ENCODE measurements around the gene DOC2A.
"Not testable (repeated sequence)": the region's sequence is repeated elsewhere in the genome, so short reads cannot be mapped to it uniquely, and the experiment has no call there.

Gene DOC2A

DNA sequence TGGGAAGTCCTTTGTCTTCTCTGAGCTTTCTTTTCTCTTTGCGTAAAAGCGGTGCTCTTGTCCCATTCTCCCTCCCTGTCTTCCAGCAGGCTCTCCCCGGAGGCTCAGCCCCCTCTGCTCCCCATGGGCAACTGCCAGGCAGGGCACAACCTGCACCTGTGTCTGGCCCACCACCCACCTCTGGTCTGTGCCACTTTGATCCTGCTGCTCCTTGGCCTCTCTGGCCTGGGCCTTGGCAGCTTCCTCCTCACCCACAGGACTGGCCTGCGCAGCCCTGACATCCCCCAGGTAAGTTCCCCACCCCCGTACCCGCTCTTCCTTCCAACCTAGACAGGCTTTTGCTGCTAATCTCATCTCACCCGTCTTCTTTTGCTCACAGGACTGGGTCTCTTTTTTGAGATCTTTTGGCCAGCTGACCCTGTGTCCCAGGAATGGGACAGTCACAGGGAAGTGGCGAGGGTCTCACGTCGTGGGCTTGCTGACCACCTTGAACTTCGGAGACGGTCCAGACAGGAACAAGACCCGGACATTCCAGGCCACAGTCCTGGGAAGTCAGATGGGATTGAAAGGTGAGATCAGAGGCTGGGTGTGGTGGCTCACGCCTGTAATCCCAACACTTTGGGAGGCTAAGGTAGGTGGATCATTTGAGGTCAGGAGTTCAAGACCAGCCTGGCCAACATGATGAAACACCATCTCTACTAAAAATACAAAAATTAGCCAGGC, 47.6 kb downstream of the DOC2A start:
- no peak for DNase-seq

DNA sequence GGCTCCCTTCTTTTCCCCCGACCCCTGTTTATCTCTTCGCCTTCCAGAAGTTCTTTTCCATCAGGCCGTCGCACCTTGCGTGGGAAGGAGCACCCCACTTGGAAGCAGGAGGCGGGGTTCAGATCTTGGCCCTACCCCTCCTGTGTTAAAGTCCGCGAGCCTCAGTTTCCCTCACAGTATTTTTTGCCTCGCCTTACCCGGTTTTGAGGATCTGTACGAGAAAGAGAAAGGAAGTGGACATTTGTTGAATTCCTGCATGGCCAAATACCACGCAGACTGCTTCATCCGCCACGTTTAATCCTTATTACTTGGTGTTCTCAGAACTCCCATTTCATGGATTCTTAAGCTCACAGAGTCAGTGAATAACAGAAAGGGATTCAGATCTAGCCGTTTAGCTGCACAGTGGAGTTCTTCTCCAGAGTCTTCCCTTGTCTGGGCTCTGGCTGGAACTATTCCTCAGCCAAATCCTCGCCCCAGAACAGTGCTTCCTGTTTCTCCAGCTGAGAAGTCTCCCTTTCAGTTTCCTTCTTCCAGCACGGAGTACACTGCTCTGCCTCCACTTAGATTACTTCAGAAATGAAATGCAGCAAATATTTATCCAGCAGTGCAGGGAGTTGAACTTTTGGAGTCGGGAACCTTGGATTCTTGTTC, 48.4 kb downstream of the DOC2A start:
- no peak for DNase-seq

DNA sequence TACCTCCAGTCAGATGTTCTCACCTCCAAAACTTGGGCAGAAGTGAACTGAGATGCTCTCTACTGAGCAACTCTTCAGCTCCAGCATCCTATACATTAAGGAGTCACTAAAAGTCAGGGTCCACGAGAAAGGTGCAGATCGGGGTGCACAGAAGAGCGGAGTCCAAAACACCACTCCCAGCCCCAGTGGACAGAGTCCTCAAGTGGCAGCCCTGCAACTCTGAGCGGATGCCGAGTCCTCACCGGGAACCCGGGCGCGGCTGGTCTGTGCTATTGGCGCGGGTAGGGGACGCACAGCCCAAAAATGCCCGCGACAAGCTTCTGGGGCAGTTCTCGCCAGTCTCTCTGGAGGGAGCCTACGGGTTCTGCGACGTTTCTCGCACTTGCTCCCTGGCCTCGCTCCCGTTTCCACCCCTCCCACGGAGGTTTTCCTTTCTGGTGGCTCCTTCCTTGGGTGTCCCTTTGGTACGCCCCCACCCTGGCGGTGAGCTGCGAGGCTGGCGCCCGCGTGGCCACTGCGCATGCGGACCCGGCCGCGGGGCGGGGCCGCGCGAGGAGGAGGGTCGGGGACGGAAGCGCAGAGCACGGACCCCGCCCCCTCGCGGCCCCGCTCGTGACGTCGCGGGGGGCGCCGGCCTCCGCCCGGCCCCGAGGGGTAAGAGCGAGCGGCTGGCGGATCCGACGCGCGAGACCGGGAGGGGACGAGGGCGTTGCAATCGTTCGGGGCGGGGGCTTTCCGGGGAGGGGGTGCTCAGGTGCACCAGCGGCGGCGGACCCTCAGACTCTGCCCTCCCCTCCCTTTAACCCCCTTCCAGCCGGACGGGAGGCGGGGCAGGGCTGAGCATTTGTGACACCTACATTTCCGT, 49.1 kb downstream of the DOC2A start, which contains the start of gene TMEM219:
TSS of gene TMEM219 (plus strand) at position 601 of the 865 bp plus-strand sequence. CDS start 1,065 bp downstream, outside the sequence.
- DNase-seq = peak; percentile 94 to 96

DNA sequence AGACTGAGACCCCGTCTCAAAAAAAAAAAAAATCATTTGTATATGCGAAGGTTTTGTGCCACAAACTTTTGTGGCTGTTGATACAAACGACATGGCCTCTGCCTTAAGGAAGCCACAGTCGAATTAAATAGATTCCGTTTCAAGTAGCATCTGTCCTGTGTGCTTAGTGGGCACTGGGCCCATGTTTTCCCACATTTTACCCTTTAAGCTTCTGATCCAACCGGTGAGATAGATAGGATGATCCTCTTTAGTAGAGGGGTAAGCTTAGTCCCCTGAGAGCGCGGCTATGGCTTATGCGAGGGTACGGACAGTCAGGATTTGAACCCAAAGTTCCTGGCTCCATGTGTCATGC, 49.7 kb downstream of the DOC2A start:
- no peak for DNase-seq

DNA sequence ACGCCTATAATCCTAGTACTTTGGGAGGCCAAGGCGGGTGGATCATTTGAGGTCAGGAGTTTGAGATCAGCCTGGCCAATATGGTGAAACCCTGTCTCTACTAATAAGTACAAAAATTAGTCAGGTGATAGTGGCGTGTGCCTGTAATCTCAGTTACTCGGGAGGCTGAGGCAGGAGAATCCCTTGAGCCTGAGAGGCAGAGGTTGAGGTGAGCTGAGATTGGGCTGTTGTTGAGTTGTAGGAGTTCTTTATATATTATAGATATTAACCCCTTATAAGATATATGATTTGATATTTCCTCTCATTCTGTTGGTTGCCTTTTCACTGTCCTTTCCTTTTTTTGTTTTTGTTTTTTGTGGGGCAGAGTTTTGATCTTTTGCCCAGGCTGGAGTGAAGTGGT, 51.0 kb downstream of the DOC2A start:
- DNase-seq = not testable (repeated sequence)

DNA sequence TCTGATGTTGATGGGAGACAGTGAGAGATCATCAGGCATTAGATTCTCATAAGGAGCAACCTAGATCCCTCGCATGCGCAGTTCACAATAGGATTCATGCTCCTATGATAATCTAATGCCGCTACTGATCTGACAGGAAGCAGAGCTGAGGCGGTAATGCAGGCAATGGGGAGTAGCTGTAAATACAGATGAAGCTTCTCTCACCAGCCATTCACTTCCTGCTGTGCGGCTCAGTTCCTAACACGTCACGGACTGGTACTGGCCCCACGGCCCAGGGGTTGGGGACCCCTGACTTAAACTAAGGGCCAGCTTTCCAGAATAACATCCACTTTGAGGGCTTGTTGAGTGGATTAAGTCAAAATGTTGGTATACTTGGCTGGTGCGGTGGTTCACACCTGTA, 51.5 kb downstream of the DOC2A start:
- no peak for DNase-seq

DNA sequence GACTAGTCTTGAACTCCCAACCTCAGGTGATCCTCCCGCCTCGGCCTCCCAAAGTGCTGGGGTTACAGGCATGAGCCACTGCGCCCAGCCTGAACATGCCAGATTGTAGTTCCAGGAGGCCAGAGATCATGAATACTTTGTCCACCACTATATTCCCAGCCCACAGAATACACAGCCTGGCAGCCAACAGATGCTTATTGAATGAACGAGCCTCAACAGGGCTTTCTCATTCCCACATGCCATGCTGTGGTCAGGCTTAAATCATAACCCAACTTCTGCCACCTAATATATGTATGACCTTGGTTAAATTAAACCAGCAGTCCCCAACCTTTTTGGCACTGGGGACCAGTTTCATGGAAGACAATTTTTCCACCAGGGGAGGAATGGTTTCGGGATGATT, 52.1 kb downstream of the DOC2A start:
- DNase-seq = no peak
